GM20000 (cell line): ENCODE data around the gene LRRC15.

ENCODE experiments used
- DNase-seq: peaks from one replicate; pipeline ENCODE4 v3.0.0; 2012; ENCODE audit warnings: low spot score
- CTCF ChIP-seq: IDR thresholded peaks from 2 replicates; pipeline ENCODE4 v1.5.1; 2012; ENCODE audit warnings: mild to moderate bottlenecking, control low read depth; ENCODE audit errors: extremely low read depth, missing control alignments

LRRC15 gene

GRCh38 chr3:194351080-194351672 lies 18.4 kb downstream of the LRRC15 start, which contains the start of gene CPN2:
Gene CPN2 (minus strand): TSS chr3:194351328. CDS start chr3:194342702, 8,626 bp downstream.
- no peak for DNase-seq
- TF ChIP-seq CTCF: no peak

GRCh38 chr3:194350726-194351071 lies 18.8 kb downstream of the LRRC15 start:
- TF ChIP-seq CTCF: no peak
- DNase-seq: no peak

DNA sequence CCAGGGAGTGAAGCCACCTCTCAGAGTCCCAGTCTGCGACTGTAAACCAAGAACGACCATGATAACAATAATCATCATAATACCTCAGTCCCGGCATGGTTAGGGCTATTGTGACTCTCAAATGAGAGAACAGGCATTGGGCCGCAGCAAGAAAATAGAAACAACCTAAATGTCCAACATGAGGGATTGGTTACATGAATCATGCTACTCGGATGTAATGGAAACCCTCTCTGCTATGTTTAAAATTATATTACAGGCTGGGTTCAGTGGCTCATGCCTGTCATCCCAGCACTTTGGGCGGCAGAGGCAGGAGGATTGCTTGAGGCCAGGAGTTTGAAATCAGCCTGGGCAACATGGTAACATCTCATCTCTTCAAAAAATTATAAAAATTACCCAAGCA lies 21.2 kb downstream of the LRRC15 start:
- no peak for TF ChIP-seq CTCF

GRCh38 chr3:194346621-194347020 lies 22.9 kb downstream of the LRRC15 start:
- no peak for DNase-seq
- TF ChIP-seq CTCF: no peak

More for the DNA sequence above, 21.2 kb downstream of the LRRC15 start:
- DNase-seq: no peak

GRCh38 chr3:194346035-194346434 lies 23.5 kb downstream of the LRRC15 start:
- DNase-seq: no peak
- no peak for TF ChIP-seq CTCF

GRCh38 chr3:194344012-194344411 lies 25.5 kb downstream of the LRRC15 start:
- peak; percentile 86 for TF ChIP-seq CTCF
- peak; percentile 88 for DNase-seq

GRCh38 chr3:194343561-194343893 lies 26.0 kb downstream of the LRRC15 start:
- DNase-seq: no peak
- no peak for TF ChIP-seq CTCF
